GM19035 (cell line): ENCODE data around the gene SLC34A1.
"Not testable (repeated sequence)": the region's sequence is repeated elsewhere in the genome, so short reads cannot be mapped to it uniquely, and the experiment has no call there.

ENCODE experiments used
- ATAC-seq: cut with Tn5 transposase; IDR thresholded peaks from one replicate; pipeline ENCODE4 v1.9.1; 2021; ENCODE audit not compliant: unreplicated experiment

The SLC34A1 gene

DNA sequence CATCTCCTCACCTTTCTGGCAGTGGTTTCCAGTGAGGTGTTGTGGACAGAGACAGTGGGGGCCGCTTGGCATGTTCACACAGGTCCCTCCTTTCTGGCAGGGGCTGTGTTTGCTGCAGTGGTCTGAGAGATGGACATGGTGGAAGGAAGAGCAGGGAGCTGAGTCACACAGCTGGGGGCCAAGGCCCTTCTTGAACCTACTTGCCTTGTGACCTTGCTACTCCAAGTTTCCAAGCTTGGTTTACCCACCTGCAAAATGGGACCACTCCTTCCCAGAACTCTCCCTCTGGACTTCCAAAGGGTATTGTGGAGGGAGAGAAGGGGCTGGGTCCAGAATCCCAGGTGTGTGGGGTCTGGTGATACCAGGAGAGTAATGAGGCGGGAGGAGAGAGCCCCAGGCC is 21.1 kb downstream of the SLC34A1 start:
- ATAC-seq: no peak

- ATAC-seq: no peak
Observed at GRCh38 chr5:177405805-177406204, 21.6 kb downstream of the SLC34A1 start.

DNA sequence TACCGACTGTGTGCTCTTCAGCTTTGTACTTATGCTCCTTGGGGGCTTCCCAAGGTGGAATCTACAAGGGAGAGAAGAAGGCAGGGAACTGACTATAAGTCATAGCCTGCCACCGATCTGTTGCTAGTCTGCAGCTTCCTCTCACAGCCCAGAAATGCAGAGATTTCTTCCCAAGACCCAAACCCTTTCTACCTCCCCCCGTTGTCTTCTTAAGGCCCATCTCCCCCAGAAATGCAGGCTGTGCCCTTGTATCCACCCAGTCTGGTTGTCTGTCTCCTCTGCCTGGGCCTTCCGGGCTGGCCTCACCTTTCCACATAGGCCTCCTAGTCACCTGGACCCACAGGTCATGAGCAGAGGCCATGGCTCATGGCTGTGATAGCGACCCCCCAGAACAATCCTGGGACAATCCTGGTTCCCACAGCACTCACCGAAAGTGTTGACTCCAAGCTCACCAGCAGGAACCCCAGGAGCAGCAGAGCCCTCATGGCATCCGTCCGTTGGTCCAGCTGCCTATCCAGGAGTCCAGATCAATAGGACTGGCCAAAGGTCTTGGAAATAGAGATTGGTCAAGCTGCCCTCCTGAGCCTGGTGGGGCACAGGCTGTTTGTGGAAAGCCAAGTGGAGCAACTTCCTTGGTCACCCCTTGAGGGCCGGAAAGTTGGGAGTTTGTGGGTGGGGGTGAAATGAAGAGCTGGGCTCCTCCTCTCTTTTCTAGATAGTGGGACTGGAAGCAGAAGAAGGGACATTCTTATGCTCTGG is 25.0 kb downstream of the SLC34A1 start, which contains the start of gene F12:
F12 (minus strand) TSS at position 522 of the 759 bp plus-strand sequence; CDS start at position 485, 37 bp downstream.
- ATAC-seq: no peak

DNA sequence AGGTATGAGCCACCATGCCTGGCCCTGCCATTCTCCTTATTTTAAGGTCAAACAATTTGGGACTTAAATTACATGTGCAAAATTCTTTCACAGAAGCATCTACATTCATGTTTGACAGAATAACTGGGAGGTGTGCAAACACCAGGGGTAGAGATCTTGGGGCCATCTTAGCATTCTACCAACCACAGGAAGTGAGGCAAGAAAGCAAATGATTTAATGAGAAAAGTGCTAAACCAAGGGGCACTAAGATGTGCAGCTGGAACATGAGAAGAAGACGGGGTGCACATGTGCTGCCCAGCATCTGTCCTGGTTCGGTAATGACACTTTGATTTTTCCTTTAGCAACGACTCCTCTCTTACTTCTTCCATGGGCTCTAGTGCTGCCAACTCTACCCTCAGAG is 26.3 kb downstream of the SLC34A1 start:
- no peak for ATAC-seq

DNA sequence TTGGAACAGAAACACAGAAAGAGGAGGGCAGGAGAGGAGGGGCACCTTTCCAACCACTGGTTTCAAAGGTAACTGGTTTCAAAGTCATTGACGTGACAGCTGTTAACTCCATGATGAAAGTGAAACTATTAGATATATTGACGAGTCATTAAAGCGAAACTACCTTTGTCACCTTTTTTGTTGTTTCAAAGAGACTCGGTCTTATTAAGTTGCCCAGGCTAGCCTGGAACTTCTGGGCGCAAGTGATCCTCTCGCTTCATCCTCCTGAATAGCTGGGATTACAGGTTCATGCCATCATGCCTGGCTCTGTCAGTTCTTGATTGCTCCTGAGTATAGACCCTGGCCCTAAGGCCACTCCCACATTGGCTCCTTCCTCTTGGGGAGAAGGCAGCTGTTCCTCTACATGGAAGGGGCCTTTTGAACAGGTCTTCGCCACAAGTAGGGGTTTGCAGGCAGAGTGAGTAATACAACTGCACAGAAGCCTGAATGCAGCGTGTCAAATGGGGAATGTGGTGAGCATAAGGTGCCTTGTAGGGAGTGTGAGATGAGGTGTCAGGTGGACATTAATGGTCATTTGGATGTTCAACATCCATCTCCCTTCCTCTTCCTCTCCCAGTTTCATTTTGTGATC is 28.5 kb downstream of the SLC34A1 start:
- ATAC-seq: peak; percentile 76

- ATAC-seq: no peak
Observed at GRCh38 chr5:177414481-177414880, 30.2 kb downstream of the SLC34A1 start.

- ATAC-seq: not testable (repeated sequence)
Observed at GRCh38 chr5:177417081-177417480, 32.8 kb downstream of the SLC34A1 start.

DNA sequence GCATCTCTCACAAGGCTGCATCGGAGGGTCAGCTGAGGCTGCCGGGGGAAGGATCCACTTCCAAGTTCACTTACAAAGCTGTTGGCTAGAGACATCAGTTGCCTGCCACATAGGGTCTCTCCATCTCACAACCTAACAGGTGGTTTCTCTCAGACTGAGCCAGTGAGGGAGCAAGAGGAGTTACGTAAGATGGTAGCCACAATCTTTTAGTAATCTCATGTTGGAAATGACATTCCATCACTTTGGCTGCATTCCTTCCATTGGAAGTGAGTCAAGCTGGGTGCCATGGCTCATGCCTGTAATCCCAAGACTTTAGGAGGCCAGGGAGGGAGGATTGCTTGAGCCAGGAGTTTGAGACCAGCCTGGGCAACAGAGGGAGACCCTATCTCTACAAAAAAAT is 34.8 kb downstream of the SLC34A1 start:
- no peak for ATAC-seq

DNA sequence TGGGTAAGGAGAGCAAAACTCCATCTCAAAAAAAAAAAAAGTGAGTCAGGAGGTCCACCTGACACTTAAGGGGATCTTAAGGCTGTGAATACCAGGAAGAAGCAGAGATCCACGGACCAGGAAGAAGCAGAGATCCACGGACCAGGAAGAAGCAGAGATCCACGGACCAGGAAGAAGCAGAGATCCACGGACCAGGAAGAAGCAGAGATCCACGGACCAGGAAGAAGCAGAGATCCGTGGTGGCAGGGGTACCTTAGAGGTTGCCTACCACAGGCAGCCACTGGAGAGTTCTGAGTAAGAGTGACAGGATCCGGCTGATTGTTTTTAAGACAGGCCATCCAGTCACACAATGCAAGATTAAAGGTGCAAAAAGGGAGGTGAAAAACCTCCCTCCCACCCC is 36.2 kb downstream of the SLC34A1 start:
- not testable (repeated sequence) for ATAC-seq

DNA sequence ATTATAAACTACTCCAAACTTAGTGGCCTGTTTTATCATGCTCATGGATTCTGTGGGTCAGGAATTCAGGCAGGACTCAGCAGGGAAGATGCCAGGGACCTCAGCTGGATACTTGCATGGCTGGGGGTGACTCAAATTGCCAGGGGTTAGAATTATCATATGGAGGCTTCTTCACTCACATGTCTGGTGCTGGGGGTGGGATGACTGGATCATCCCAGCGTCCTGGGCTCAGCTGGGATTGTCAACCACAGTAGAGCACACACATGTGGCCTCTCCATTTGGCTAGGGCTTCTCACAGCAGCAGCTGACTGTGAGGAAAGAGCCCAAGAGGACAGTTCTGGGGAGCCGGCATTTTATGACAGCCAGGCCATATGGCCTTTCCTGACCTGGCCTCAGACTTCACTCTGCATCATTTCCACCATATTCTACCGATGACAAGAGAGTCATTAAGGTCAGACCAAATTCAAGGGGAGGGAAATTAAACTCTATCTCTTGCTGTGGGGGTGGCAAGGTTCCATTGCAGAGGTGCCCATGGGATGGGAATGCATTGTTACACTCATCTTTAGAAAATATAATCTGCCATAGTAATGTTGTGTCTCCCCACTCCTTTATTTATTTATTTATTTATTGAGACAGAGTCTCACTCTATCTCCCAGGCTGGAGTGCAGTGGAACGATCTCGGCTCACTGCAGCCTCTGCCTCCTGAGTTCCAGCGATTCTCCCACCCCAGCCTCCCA is 37.0 kb downstream of the SLC34A1 start:
- no peak for ATAC-seq

DNA sequence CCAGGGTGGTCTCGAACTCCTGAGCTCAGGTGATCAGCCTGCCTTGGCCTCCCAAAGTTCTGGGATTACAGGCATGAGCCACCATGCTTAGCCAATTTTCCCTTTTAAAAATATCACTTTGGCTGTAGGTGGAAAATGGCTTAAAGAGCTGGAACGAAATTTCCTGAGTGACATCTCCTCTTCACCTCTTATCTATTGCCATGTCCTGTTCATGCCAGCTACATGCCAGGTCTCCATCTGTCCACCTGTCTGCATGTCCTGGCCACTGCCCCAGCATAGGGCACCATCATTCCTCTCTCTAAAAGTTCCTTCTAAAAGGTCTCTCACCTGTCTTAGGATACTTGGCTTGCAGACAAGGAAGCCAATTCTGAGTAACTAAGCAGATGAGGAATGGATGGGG is 39.4 kb downstream of the SLC34A1 start:
- ATAC-seq: no peak

DNA sequence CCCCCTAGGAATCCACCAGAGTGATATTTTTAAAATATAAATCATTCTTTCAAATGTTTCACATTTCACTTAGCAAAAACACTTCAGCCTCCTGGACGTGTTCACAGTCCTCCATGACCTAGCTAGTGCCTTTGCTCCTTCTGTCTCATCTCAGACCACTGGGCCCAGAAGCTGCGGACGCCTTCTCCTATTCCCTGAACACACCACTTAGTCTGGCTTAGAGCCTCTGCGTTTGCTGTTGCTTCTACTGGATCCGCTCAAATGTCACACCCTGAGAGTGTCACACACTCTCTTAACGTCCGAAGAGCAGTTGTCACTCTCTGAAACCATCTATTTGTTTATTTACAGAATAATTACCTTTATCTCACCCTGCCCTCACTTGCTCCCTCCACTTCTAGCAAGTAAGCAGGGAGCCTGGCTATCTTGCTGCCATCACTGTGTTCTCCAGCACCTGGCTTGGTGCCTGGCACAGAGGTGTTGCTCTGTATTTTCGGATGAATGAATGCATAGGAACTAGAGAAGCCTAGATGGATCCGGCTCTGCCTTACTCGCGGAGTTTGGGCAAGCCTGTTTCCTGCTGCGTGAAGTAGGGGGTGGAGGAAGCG is 41.1 kb downstream of the SLC34A1 start:
- no peak for ATAC-seq

GRCh38 chr5:177425801-177426565 is 41.7 kb downstream of the SLC34A1 start:
- ATAC-seq: peak; percentile 75

DNA sequence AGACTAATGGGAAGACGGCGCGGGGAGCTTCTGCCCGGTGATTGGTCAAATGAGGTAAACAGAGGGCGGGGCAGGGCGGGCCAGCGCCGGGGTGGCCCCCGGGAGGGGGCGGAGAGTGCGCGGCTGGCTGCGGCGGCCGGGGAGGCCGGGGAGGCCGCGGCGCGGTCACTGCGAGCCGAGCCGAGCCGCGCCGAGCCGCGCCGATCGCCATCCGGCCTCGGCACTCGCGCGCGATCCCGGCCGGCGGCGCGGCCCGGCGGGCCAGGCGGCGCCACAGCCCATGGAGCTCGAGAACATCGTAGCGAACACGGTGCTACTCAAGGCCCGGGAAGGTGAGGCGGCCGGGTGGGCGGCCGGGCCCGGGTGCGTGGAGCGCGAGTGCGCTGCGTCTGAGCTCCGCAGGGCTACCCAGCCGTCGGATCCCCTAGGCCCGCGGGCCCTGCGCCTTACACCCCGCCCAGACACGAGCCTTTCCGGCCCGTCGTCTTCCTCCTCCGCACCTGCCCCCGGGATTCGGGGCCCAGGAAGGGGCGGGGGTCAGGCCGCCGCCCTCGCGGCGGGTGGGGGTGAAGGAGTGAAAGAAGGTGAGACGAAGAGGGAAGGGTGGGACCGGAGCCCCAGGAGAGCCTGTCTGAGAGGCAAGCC is 42.5 kb downstream of the SLC34A1 start, which contains the start of gene GRK6:
GRK6 (plus strand) TSS at position 111 of the 645 bp plus-strand sequence; CDS start at position 281, 170 bp downstream.
- peak; percentile 8 for ATAC-seq

DNA sequence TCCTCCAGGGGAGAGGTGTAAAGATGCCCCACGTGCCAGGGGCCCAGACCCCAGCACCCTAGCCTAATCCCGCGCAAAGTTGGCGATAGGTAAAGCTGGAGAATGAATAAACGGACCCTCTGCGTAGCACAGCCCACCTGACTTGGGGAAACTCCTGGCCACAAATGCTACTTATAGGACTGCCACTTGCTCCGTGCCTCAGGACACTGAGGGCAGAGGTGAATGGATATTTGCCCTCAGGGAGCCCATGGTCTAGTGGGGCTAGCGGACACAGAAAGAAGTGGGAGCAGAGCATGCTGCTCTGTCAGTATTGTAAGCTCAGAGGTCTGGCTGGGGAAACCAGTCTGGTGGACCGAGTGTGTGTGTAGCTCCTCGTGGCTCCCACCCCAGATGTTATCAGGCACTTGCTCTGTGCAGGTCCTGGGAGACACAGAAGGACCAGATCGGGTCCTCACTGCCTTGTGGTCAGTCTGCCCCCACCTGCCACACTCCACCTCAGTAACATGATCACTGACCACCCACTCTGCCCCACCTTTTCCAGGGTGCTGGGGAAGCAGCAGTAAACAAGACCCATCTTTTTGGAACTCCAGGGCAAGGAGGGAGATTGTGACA is 43.1 kb downstream of the SLC34A1 start:
- ATAC-seq: no peak

DNA sequence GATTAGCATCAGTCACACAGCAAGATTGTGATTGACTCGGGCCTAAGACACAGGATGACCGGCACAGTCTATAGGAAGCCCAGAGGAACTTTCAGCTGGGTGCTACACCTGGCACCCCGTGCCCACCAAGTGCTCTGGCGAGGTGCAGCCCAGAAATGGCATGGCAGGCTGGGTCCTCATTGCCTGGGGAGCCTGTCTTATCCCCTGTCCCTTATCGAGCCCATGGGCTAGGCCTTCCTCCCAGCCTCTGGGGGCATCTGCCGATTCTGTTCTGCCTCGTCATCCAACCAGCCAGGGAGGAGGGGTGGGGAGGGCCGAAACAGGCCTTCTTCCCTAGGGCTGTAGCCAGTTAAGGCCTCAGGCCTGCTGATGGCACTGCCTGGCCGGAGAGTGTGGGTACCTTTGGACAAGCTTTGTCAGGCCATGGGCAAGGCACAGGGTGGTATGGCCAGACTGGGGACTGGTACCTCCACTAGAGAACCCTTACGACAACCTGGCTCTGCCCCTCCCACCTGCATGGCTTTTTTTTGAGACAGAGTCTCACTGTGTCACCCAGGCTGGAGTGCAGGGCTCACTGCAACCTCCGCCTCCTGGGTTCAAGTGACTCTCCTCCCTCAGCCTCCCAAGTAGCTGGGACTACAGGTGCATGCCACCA is 43.8 kb downstream of the SLC34A1 start:
- ATAC-seq: no peak

GRCh38 chr5:177428574-177429217 is 44.5 kb downstream of the SLC34A1 start:
- ATAC-seq: no peak

DNA sequence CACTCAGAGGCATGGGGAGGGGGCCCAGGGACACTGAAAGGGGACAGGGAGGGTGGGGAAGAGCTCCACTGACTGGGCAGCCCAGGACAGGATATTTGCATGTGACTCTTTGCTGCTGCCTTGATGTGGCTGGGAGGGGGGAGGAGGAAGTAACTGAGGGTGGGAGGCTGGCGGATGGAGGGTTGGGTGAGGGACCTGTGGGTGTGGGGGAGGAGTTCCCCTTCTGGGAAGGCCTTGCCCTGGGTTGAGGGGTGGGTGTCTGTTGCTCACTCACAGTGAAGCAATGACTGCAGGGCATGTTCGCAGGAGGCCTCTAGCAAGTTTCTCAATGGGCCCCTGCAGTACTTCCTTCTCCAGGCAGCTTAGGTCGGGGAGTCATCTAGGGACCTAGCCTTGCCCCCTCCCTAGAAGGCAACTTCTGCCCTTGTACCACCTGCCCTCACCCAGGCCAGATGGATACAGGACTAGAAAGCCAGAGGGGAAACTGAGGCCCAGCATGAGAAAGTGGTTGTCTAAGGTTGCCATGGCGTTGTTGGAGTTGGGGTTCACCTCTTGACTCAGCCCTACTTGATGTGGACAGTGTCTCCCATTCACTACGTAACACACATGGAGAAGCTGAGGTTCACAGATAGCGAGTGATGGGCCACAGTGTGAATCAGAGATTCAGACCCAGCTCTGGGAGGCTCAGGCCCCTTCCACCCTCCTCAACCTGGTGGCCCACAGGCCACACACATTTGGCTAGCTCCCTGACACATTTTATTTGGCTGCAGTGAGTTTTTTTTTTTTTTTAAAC is 45.2 kb downstream of the SLC34A1 start:
- ATAC-seq: no peak
